Islet of Langerhans (tissue), 1 donor: ENCODE results near the gene CELF6.
"Not testable (repeated sequence)": the region's sequence is repeated elsewhere in the genome, so short reads cannot be mapped to it uniquely, and the experiment has no call there.

Source experiments
- FAIRE-seq: peaks from one replicate; lab custom pipeline; 2011; peaks lifted over from hg19 to GRCh38; lab: Jason Lieb, UNC

The CELF6 gene

GRCh38 chr15:72315706-72316370 is 4.1 kb downstream of the CELF6 start:
- no peak for FAIRE-seq

DNA sequence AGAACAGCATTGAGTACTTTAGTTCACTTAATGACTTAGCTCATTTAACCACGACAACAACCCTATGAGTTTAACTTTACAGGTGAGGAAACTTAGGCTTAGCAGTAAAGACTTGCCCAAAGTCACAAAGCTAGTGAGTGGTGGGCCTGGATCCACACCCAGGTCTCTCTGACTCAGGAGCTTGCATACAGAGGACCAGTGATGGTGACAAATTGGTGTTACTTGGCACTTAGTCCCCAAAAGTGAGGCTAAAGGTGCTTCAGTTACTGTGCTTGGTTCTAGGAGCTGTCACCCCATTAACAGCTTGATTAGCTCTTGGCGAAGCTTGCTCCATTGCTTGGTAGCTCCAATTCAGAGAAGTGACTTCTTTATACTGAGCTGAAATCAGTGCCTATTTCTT is 6.1 kb downstream of the CELF6 start:
- FAIRE-seq, result no peak

- no peak for FAIRE-seq
These were observed 6.5 kb downstream of the CELF6 start for GRCh38 chr15:72313448-72313840.

DNA sequence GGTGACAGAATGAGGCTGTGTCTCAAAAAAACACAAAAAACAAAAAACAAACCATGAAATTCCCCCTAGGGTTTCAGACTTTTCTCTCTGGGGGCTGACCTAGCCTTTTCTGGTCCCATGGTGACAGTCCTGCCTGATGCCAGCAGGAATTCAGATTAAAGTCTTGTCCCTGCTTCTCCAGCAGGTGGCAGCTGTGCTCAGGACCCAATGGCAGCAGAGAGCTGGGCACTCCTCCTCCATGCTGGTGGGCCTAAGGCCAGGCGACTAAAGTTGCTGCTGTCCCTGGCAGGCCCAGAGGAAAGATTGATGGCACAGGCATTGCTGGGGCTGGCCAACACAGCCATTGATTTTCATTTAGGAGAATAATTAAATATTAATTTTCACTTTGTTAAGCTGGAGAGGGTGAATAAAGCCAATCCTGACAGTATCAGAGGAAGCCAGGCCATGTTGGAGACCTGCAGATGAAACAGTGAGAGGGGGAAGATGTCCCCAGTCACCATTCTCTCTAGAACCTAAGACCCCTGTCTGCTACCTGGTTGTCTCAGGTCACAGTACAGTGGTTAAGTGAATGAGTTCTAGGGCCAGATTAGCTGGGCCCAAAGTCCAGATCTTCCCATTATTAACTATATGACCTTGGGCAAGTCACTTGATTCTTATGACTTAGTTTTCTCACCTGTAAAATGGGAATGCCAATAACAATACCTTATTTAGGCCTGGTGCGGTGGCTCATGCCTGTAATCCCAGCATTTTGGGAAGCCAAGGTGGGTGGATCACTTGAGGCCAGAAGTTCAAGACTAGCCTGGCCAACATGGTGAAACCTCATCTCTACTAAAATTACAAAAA is 7.1 kb downstream of the CELF6 start:
- peak; percentile 56 for FAIRE-seq

DNA sequence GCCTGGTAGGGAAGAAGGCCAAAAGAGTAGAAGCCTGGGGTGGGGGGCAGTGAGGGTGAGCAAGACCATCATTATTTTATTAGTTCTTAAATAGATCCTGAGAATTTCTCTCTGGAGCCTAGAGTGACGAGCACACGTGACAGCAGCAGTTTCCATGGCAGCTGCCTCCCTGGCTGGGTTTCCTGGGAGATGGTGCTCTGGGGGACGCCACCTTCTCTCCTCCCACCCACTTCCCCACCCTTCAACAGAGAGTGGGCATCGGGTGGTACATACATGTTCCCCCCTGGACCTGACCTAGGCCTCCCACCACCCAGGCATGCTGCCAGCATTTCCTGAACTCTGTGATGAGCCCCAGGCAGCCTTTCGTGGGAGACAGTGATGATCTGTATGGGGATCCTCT is 12.9 kb downstream of the CELF6 start:
- no peak for FAIRE-seq

GRCh38 chr15:72306211-72306785 is 13.7 kb downstream of the CELF6 start:
- FAIRE-seq, result no peak

DNA sequence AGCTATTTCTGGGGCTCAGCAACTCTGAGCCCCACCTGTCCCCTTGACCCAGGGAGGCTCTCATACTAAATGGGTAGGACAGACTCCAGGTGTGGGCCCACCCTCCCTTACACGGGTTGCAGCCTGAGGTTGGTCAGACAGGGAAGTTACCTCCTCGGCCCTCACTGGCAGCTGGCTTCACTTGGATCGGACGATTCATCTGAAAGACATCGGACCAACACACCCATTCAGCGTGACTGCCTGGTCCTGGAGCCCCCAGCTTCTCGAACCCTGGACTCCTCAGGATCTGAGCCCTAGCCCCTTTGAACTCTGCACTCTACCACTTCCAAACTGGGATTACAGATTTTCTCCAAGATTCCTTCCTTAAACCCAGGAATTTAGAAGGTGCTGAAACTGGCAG is 15.4 kb downstream of the CELF6 start:
- no peak for FAIRE-seq

GRCh38 chr15:72302955-72303354 is 17.0 kb downstream of the CELF6 start:
- no peak for FAIRE-seq

DNA sequence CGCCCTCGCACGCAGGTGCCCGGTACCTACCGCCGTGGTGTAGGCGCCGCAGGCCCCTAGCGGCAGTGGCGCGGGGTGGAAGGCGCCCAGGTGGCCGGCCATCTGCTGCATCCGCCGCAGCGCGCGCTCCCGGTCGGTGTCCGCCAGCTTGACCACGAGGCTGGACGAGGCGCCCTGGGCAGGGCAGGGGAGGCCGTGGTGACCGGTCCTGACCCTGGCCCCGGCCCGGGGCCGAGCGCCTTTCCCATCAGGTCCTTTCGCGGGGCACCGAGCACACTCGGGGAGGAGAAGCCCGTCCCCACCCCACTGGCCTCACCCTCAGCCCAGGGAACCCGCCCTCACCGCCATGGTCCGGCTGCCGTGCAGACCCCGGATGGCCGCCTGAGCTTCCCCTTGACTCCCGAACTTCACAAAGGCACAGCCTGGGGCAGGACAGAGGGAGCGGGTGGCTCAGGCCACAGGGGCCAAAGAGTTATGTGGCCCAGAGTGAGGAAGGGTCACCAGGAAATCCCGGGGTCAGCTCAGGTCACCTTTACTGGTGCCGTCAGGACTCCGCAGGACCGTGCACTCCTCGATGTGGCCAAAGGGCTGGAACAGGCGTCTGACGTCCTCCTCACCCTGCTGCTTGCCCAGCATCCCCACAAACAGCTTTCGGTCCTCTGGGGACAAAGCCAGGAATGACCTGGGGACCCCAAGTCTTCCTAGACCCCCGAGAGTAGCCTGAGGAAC is 30.2 kb downstream of the CELF6 start:
- no peak for FAIRE-seq

DNA sequence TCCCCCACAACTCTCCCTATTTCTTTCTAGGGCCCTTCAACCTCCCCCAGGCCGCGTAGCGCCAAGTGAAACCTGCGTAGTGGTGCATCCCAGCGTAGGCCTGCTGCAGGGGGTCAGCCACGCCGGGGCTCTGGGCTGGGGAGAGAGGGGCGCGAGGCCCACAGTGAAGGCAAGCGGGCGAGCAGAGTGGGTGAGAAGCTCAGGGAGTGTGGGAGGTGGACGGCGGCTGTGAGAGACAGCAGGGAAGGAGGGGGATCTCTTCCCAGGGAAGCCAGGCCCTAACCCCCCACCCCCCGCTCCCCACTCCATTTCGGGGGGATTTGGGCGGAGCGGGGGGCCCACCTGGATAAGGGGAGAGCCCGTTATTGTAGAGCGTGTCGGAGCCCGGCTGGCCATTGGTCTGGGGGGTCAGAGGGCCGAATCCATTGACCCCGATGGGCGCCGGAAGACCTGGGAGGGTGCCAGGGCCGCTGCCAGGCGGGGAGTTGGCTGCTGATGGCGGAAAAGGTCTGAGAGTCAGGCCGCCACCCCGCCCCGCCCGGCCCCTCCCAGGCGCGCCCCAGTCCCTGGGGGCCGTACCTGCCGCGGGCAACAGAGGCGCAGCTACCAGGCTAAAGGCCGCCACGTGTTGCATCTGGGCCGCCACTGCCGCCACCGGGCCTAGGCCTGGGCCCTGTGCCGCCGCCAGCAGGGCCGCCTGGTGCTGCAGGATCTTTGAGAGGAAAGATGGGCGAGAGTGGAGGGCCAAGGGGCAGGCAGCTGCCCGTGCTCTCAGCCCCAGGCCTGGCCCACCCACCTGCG is 31.0 kb downstream of the CELF6 start:
- no peak for FAIRE-seq

DNA sequence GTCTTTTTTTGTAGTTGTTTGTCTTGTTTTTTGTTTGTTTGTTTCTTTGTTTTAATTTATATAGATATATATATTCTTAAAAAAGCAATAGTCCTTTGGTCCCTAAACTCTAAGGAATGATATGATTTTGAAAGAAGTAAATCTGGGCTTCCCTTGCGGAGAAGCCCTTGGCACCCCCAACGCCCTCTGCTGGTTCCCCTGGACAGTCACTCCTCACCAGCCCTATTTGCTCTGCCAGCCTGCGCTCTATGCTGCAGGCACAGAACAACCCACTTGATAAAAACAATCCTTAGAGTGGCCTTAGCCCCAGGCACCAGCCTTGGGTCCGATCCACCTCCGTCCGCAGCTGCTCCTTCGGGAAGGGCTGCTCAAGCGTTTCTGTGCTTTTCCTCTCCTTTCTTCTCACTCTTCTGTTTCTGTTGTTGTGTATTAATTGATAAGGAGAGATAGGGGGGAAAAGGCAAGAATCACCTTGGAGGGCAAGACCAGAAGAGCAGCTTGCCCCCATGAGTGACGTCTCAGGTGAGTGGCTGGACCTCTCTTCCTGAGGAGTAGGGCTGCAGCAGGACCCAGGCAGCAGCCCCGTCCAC is 33.9 kb downstream of the CELF6 start:
- no peak for FAIRE-seq

DNA sequence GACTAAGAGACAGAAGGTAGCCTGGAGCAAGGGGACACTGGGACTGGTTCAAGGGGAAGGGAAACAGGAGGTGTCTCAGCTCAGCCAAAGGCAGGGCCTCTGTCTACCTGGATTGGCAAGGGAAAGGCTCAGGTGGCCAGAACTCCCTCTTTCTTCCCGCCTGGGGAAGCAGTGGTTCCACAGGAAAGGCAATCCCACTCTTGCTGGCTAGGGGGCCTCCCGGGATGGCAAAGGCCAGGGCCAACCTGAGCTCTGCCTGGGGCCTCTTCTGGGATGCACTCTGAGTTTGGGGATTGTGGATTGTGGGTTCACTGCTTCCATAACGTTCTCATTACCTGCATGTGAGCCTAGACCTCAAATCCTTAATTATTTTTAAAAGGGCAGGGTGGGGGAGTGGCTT is 34.6 kb downstream of the CELF6 start:
- no peak for FAIRE-seq

DNA sequence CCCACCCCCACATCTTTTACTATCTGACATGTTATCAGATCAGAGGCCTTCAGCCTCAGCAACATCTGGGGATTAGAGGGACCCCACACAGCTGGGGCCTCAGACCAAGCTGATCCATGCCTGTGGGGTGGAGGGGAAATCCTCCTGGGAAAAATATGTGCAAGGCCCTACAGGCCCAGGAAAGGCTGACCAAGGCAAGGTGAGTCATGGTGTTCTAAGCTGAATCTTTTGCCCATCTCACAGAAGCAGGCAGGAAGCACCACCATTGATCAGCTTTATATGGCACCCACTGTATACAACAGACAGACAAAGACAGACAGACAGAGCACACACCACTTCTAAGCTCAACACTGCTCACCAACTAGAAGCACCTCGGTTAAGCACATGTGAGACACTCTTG is 35.2 kb downstream of the CELF6 start:
- FAIRE-seq, result no peak

- FAIRE-seq, result no peak
These were observed 38.2 kb downstream of the CELF6 start for GRCh38 chr15:72281713-72282112.

DNA sequence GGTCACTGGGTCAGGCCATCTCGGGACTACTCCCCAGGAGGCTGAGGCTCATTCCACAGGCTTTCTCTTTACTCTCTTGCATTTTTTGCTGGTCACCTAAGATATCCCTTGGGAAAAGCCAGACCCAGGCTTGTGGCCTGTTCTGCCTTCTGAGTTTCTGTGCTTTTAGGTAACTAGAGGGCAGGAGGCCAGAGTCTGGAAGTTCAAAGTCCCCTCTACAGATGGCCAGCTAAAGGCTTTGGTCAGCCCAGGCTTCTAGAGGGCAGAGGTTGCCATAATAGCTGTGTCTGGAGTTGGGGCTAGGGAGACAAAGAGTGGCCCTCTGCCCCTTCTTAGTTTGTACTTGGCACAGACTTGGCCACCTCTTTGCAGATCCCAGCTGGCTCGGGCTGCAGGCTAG is 39.2 kb downstream of the CELF6 start:
- no peak for FAIRE-seq

DNA sequence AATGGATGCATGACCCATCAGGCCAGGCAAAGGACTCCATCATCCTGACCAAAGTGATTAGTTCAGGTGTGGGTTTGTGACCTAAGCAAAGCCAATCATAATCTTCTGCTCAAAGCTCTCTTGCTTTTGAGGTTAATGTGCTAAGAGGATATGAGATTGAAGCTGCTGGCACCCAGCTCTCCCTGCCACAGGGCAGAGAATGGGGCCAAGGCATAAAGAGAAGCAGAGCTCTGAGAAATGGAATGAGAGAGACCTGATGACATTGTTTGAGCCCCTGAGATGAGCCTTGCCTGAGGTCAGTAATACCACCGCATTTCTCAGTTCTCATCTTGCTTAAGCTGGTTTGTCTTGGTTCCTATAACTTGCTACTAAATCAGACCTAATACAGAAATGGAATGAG is 41.2 kb downstream of the CELF6 start:
- FAIRE-seq, result no peak

DNA sequence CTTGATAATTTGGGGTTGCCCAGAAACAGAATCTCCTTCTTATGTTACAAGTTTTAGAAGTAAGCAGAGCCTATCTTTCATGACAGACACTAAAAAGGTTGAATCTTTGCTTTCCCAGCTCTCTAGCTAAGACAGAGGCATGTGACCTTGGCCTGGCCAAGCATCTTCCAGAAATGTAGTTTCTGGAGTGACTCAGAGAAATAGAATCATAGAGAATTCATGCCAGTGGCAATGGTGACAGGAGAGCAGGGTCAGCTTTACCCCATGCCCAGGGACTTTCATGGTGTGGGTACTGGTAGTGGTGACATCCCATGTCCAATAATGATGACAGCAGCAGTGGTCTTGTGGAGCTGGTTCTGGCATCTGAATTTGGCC is 43.6 kb downstream of the CELF6 start:
- FAIRE-seq, result no peak

GRCh38 chr15:72275635-72276325 is 44.2 kb downstream of the CELF6 start:
- FAIRE-seq, result not testable (repeated sequence)

GRCh38 chr15:72272997-72273352 is 47.0 kb downstream of the CELF6 start:
- no peak for FAIRE-seq

- no peak for FAIRE-seq
These were observed 47.6 kb downstream of the CELF6 start, which contains the start of gene PARP6 for GRCh38 chr15:72272213-72272996. PARP6 (minus strand) TSS chr15:72272554; CDS start chr15:72267477, 5,077 bp downstream.
